ENCODE results near the gene CNTNAP5. TPM values are rescaled to one million over a fixed set of nuclear protein-coding genes. Genes with fewer than 3 reads are reported as not detected.

The CNTNAP5 gene
- total RNA-seq, 1 experiment from 2014 or later = not detected

DNA sequence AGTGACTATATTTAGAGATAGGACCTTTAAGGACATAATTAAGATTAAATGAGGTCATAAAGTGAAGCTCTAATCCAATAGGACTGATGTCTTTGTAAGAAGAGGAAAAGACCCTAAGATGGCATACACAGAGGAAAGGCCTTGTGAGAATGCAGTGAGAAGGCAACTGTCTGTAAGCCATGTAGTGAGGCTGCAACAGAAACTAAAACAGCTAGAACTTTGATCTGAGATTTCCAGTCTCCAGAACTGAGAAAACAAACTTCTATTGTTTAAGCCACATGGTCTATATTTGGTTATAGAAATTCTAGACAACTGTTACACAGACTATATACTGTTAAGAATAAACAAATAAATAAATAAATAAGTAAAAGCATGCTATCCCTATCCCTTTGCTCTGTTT lies 276.8 kb downstream of the CNTNAP5 start:
- DNase-seq (ENCODE audit: low read depth) = no peak
- in situ Hi-C loops (cut with HindIII; ENCODE audit: low pct_unique_long_range_greater_than_20kb, low sequenced_read_pairs) = no loop called here

DNA sequence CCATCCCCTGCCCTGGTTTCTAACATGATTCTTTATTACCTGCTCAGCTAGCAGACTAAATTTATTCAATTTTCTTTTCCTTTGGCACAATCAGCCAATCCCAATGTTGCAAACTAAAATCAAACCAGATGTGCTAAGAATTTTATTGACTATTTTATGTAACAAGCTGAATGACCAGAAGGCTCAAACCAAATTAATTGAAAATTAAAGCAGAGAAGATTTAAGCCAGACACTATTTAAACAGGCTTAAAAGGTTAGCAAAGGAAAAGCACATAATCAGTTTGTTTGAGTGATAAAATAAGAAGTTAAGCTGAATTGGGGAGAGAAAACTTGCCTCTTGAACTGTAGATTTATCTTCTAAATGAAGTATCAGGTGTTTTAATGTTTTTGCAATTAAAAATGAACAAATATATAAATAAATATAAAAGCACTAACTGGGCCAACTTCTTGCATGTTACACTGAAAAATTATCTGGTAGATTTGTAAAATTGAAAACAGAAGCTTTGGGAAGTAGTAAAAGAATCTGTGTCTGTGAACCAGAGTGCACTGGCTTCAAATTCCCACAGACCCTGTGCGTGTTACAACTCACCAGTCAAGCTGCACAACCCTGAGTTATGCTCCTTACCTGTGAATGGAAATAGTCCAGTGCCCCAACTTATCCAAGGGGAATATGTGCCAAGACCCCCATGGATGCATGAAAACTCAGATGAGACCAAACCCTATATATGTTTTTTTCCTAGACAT lies 283.4 kb downstream of the CNTNAP5 start:
- in situ Hi-C loops (cut with HindIII; ENCODE audit: low pct_unique_long_range_greater_than_20kb, low sequenced_read_pairs) = no loop called here
- no peak for DNase-seq (ENCODE audit: low read depth)

DNA sequence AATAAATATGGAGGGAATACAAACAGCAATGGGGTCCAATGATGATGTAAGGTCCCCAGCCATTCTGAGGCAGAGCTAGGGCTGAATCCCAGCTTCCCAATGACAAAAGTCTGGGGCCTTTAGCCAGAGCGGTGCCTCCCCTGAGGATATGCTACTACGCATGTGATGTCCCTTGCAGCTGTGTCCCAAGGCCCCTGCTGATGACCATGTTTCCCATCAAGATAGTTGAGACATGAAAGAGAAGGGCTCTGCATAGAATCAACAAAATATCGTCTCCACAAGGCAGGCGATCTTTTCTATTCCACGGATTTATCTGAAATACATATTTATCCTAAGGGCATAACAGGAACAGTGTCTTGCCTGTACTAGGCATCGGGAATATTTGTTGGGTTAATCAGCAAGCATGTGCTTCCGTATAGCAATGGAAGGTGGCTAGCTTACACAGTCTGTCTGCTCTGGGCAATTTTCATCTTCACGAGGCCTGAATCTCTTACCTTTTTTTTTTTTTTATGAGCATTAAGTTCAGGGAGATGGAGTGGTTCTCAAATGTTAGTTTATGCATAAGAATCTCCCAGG lies 284.6 kb downstream of the CNTNAP5 start:
- in situ Hi-C loops (cut with HindIII; ENCODE audit: low pct_unique_long_range_greater_than_20kb, low sequenced_read_pairs) = no loop called here
- DNase-seq (ENCODE audit: low read depth) = no peak

DNA sequence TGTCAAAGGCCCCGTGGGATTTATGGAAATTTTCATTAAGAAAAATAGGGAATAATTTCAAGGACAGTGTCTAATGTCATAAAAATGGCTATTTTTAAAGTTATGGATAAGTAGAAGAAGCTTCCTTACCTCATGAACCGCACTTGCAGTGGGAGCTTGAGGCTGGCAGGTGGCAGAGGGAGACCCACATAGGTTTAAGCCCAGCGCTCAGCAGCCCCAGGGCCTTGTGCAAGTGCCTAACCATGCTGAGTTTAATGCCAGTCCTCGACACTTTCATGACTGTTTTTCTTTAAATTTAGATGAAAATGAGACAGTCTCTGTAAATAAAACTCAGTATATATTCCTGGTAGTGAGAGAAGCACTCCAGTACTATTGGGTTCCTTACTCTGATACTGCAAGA lies 285.6 kb downstream of the CNTNAP5 start:
- DNase-seq (ENCODE audit: low read depth) = no peak
- in situ Hi-C loops (cut with HindIII; ENCODE audit: low pct_unique_long_range_greater_than_20kb, low sequenced_read_pairs) = no loop called here

DNA sequence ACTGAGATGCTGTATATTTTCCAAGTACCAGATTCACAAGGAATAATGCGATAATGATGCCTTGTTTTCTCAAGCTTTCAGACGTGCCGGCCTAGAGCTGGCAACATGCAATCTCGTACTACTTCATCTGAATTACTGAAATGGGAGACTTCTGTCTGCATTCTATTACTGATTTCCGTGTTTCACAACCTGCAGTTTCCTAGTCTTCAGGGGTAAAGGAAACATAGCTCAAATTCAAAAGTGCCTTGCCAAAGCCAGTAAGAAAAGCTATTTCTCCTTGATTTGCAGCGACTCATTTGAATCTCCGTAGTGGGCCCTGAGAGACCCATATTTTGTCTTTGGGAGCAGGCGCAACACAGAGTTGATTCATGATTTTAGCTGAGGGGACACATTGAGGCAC lies 289.0 kb downstream of the CNTNAP5 start:
- in situ Hi-C loops (cut with HindIII; ENCODE audit: low pct_unique_long_range_greater_than_20kb, low sequenced_read_pairs) = no loop called here
- no peak for DNase-seq (ENCODE audit: low read depth)

DNA sequence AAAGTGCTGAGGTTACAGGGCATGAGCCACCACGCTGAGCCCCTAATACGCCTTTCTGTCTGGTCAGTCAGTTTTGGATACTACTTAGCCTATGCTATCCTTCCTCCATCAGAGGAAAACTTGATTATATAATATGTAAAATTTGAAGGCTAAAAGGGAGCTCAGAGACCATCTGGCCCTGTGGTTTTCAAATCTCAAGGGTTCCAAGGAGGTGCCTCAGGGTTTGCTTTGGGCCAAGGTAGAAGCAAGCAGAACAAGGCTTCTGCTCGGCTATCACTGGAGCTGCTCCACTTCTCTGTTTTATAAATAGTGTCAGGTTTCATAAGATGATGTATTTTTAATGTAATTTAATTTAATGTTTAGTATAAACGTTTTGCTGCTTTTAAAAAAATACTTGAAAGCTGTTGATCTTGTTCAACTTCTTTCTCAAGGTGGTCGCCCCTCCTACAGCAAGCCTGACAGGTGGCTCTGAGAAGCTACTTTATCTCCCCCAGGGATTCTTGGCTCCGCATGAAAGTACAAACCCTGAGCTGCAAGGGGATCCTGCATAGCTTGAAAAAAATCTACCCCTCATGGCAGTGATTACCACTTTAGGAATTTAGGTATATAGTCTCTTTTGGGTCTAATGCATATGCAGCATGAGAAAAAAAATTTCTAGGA lies 290.3 kb downstream of the CNTNAP5 start:
- in situ Hi-C loops (cut with HindIII; ENCODE audit: low pct_unique_long_range_greater_than_20kb, low sequenced_read_pairs) = no loop called here
- no peak for DNase-seq (ENCODE audit: low read depth)

DNA sequence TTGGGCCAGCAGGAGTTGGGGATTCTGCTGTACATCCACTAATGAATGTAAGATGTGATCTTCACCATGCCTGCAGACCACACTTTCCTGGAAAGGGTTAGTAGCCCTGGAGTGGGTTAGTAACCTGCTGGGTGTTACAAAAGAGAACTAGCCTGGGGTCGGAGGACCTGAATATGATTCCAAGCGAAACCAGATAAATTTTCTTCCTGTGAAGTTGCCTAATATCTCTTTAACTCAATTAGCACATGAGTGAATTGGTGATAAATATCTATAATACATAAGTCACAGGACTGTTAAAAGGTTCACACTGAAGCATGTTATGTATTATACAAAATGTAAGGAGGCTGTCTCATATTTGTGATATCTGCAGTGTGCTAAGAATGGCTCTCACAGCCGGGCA lies 291.0 kb downstream of the CNTNAP5 start:
- DNase-seq (ENCODE audit: low read depth) = no peak
- in situ Hi-C loops (cut with HindIII; ENCODE audit: low pct_unique_long_range_greater_than_20kb, low sequenced_read_pairs) = no loop called here

DNA sequence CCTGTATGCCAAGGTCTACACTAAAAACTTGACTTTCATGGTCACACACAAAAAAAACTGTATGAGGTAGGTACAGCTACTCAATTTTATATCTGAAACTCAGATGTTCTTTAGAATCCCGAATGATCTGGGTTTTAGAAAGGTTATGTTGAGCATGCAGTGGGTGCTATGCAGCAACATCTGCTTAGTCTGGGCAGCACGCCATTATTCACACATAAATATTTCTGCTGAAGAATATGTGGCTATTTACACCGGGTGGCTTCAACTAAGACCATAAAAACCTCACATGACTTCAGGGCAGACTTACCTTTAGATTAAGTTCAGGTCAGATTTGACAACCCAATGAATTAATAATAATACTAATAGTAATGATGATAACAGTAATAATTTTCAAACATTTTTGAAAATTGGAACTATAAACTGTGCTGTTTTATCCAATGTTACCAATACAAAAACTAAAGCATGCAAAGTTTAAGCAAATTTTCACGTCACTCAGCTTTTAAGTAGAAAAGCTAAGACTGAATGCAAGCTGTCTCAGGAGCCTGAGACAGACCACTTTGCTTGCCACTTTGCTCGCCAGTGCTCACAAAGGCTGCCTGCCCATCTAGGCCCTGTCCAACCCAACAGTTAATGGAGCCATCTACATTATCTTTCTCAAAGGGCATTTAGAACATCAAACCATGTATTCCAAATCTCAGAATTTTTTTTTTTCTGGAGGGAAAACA lies 292.0 kb downstream of the CNTNAP5 start:
- in situ Hi-C loops (cut with HindIII; ENCODE audit: low pct_unique_long_range_greater_than_20kb, low sequenced_read_pairs) = no loop called here
- DNase-seq (ENCODE audit: low read depth) = no peak

DNA sequence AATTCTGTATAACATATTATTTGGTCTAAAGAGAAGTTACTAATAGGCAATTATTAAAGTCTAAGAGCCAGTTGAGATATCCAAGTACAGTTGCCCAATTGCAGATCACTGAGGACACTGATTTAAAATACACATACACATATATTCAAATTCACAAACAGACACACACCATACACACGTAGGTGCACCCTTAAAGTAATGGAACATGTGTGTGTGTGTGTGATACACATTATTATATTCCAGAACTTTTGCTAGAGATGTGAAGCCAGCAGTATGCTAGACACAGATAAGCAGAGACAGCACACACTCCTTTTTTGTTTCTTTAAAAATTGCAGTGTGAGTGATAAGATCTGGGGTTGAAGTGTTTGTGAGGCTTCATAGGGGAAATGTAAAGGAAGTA lies 292.5 kb downstream of the CNTNAP5 start:
- DNase-seq (ENCODE audit: low read depth) = no peak
- in situ Hi-C loops (cut with HindIII; ENCODE audit: low pct_unique_long_range_greater_than_20kb, low sequenced_read_pairs) = no loop called here

DNA sequence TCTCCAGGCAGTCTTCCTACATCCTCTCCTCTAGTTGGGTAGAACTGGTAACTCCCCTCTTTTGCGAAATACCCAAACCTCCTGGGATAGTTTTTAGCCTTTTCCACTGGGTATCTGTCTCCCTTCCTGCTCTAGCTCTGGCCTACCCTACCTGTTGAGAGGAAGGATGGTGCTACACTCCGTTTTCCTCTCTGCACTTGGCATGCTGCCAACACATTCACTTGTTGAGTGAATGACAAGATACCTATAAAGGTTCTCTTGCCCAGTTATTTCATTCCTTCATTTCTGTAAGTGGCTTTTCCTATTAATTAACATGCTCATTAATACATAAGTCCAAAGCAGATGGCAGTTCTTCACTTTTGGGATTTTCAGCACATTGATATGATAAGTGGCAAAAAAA lies 293.8 kb downstream of the CNTNAP5 start:
- DNase-seq (ENCODE audit: low read depth) = no peak
- in situ Hi-C loops (cut with HindIII; ENCODE audit: low pct_unique_long_range_greater_than_20kb, low sequenced_read_pairs) = no loop called here

DNA sequence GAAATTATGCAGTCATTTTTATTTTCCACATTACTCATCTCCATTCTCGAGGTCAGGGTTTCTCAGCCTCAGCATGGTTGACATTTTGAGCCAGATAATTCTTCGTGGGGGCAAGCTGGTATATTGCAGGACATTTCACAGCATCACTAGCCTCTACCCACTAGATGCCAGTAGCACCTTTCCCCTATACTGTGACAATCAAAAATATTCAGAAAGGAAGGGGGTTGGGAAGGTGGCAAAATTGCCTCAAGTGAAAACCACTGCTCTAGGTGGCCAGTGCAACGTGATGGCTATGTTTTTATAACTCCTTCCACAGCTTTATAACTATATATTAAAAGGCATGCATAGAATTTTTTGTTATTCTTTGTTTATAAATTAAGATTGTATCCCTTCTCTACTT lies 294.5 kb downstream of the CNTNAP5 start:
- DNase-seq (ENCODE audit: low read depth) = no peak
- in situ Hi-C loops (cut with HindIII; ENCODE audit: low pct_unique_long_range_greater_than_20kb, low sequenced_read_pairs) = no loop called here

DNA sequence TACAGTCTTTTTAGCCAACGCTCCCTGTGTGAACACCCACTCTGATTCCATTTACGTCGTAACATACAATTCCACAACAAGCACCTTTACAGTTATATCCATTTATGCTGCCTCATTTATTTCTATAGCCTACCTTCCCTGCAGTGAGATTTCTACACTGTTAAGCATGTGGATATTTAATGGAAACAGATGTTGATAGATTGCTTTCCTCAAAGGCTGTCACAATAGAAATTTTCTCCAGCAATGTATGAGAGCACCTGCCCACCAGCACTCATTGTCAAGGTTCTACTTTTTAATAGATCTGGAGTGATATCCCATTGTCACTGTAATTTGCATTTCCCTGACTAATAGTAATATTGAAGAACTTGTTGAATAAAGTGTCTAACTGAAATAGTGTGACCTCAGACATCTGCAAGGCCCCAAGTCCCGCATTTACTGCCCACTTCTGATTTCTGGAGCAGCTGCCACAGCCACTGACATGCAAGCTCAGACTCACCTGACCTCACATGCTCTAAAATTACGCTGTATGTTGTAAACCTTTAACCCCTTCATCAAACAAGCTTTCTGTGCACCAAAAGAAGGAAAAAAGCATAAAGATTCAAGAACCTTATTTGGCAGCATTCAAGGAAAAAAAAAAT lies 295.1 kb downstream of the CNTNAP5 start:
- in situ Hi-C loops (cut with HindIII; ENCODE audit: low pct_unique_long_range_greater_than_20kb, low sequenced_read_pairs) = no loop called here
- no peak for DNase-seq (ENCODE audit: low read depth)

DNA sequence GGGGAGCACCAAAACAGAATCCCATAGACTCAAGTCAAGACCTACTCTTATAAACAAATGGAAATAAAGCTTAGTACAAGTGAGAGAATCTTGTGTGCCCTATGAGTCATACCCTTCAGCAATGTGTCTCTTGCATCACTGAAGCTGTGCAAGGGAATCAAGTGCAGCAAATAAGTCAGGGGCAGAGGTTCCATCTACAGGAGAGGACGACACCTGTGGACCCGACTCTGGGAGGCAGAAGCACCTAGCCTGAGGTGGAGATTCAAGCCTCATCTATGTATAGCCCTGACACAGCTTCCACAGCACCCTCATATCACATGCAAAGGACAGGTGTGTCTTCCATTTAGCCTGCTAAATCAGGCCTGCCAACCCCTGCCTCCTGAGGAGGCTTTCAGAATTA lies 298.2 kb downstream of the CNTNAP5 start:
- in situ Hi-C loops (cut with HindIII; ENCODE audit: low pct_unique_long_range_greater_than_20kb, low sequenced_read_pairs) = no loop called here
- DNase-seq (ENCODE audit: low read depth) = no peak

DNA sequence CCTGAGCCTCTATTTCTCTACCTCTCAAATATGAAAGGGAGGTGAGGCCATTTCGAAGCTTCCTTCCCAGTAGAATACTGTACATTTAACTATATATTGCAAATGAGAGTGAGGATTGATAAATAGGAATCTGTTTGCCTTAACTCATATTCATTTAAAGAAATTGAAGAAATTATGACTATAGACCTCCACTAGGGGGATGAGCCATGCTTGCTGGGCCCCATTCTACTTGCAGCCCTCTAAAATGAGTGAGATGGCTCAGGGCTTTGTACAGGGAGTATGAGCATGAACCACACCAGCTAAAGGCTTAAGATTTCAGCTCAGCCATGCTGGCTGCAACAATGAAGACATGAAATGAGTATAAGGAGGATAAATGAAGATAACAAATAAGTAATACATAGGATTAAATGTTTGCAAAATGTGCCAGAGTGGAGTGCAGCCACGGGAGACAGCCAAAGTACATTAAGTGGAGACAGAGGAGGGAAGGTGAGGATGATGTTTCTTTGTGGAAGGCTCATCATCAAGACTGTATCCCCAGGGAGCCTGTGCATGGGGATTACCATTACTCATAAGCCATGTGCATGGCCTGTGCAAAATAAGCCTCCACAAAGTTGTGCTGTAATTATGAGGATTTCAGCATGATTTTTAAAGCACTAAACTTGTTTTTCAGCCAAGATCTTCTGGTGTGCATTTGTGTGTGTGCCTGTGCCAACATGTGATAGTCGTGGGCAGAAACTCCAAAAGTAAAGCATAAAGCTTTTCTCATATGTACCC lies 300.8 kb downstream of the CNTNAP5 start:
- in situ Hi-C loops (cut with HindIII; ENCODE audit: low pct_unique_long_range_greater_than_20kb, low sequenced_read_pairs) = no loop called here
- DNase-seq (ENCODE audit: low read depth) = no peak

DNA sequence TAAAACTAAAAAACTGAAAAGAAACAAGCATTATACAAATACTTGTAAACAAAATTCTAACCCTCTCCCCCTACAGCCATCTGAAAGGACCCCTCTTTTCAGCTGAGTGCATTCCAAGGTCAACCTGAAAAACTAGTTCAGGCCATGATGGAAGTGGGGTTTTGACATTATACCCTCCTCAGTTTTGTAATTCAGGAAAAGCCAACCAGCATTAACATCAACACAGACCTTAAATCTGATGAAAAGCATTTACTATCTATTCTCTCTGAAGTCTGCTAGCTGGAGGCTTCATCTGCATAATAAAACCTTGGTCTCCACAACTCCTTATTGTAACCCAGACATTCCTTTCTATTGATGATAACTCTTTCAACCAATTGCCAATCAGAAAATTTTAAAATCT lies 302.2 kb downstream of the CNTNAP5 start:
- no peak for DNase-seq (ENCODE audit: low read depth)
- in situ Hi-C loops (cut with HindIII; ENCODE audit: low pct_unique_long_range_greater_than_20kb, low sequenced_read_pairs) = no loop called here

DNA sequence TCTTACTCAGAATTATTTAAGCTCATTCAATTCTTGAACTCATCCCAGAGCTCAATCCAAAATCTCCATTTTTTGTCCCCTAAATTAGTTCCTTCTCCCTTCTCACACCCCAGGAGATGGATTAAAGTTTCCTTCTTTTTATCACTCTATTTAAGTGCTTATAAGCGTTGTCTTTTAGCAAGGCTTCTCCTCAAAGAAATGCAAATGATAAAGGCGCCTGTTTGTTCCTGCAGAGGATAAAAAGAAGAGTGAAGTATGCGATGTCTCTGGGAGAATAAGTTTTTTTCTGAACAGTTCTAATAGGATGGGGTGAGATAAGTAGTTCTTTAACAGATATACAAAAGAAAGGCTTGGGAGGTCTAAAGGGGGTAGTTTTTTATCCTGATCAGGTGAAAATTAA lies 303.3 kb downstream of the CNTNAP5 start:
- no peak for DNase-seq (ENCODE audit: low read depth)
- in situ Hi-C loops (cut with HindIII; ENCODE audit: low pct_unique_long_range_greater_than_20kb, low sequenced_read_pairs) = no loop called here

DNA sequence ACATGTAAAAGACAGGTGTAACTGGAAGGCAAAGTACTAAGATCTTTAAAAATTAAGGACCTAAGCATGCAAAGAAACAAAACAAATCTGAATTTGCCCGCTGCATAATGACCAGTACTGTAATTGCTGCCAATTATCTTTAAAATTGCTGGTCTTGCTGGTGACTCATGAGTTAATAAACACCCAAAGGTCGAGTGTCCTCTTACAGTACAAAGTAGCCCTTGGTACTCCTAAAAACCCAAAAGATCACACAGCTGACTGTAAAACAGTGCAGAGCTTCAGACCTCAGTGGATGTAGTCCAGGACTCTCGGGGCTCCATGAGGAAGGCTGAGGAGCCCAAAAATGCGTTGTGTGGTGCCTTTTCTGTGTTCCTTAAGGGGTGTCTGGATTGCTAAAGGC lies 308.7 kb downstream of the CNTNAP5 start:
- no peak for DNase-seq (ENCODE audit: low read depth)
- in situ Hi-C loops (cut with HindIII; ENCODE audit: low pct_unique_long_range_greater_than_20kb, low sequenced_read_pairs) = no loop called here

DNA sequence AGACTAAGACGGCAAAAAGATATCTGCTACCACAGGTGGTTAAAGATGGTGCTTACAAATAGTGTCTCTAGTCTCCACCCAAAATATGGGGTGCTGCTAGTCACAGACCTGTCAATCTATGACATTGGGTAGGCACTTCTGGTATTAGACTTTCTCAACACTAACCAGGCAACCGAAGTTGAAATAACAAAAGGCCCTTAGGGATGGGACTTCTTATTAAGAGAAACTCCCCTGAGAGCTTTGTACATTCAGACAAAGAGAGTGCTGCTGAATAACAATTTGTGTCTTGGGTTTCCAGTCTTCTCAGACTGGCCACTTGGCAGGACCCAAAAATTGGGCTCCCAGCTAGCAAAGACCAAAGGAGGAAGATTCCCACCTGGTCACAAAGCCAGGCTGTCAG lies 310.0 kb downstream of the CNTNAP5 start:
- in situ Hi-C loops (cut with HindIII; ENCODE audit: low pct_unique_long_range_greater_than_20kb, low sequenced_read_pairs) = no loop called here
- no peak for DNase-seq (ENCODE audit: low read depth)

All from Caki2 (cell line).